Neural progenitor cell (in vitro differentiated cells): ENCODE results near the gene ZNF710.

Experiments used
- EZH2 ChIP-seq: fragments of 200-600 bp; sonication (generic); IDR thresholded peaks from 2 replicates; pipeline ENCODE4 v1.6.1; 2017; ENCODE audit warnings: antibody characterized with exemption, mild to moderate bottlenecking, moderate library complexity
- TF ChIP-seq, protein P1 (sequence below): fragments of 200-600 bp; sonication (generic); IDR thresholded peaks from 2 replicates; pipeline ENCODE4 v1.5.1; 2017; ENCODE audit warnings: antibody characterized with exemption, mild to moderate bottlenecking

DNA sequence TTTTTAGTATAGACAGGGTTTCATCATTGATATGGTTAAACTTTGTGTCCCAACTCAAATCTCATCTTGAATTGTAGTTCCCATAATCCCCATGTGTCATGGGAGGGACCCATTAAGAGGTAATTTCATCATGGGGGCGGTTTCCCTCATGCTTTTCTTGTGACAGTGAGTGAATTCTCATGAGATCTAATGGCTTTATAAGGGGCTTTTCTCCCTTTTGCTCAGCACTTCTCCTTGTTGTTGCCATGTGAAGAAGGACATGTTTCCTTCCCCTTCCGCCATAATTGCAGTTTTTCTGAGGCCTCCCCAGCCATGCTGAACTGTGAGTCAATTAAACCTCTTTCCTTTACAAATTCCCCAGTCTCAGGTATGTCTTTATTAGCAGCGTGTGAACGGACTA is 20.2 kb upstream of the ZNF710 start:
- TF ChIP-seq, protein P1, sequence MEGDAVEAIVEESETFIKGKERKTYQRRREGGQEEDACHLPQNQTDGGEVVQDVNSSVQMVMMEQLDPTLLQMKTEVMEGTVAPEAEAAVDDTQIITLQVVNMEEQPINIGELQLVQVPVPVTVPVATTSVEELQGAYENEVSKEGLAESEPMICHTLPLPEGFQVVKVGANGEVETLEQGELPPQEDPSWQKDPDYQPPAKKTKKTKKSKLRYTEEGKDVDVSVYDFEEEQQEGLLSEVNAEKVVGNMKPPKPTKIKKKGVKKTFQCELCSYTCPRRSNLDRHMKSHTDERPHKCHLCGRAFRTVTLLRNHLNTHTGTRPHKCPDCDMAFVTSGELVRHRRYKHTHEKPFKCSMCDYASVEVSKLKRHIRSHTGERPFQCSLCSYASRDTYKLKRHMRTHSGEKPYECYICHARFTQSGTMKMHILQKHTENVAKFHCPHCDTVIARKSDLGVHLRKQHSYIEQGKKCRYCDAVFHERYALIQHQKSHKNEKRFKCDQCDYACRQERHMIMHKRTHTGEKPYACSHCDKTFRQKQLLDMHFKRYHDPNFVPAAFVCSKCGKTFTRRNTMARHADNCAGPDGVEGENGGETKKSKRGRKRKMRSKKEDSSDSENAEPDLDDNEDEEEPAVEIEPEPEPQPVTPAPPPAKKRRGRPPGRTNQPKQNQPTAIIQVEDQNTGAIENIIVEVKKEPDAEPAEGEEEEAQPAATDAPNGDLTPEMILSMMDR = no peak
- no peak for TF ChIP-seq EZH2
